Panc1 (cell line): ENCODE results near the gene TTC9B. TPM values are rescaled to one million over a fixed set of nuclear protein-coding genes. Genes with fewer than 3 reads are reported as not detected.

Source experiments
- ATAC-seq: fragments of 200-7000 bp; cut with Tn5 transposase; 2 replicates; pipeline ENCODE4 v1.9.1; 2020; ENCODE audit warnings: mild to moderate bottlenecking, moderate library complexity
- BruUV-seq: library from RNA; stranded (reverse); fragments of 400-500 nt; replicated peaks from 2 replicates; lab custom pipeline; 2021; lab: Mats Ljungman, UMichigan
- CTCF ChIA-PET: fragments of 300-600 bp; sonication (Branson Sonifier 250); formaldehyde crosslinking; loops from one replicate; lab custom pipeline; 2022; ENCODE audit warnings: antibody characterized with exemption; lab: Charles Lee
- POLR2A ChIA-PET: fragments of 300-600 bp; sonication (Branson Sonifier 250); formaldehyde crosslinking; loops from one replicate; lab custom pipeline; 2022; ENCODE audit warnings: antibody characterized with exemption; lab: Charles Lee
- DNase-seq: peaks from one replicate; pipeline ENCODE4 v3.0.0-alpha.2; 2010; ENCODE audit warnings: low read depth, low spot score
- H3K27ac ChIP-seq: 2 replicates; pipeline ENCODE4 v1.5.1; 2011; ENCODE audit warnings: mild to moderate bottlenecking, low read length, inconsistent platforms
- H3K27me3 ChIP-seq: fragments of 200-500 bp; sonication (Bioruptor generic); 2 replicates; pipeline ENCODE4 v1.6.0; 2014; ENCODE audit warnings: low read length, inconsistent platforms; ENCODE audit not compliant: control insufficient read depth, insufficient read depth
- H3K36me3 ChIP-seq: fragments of 200-500 bp; sonication (Bioruptor generic); 2 replicates; pipeline ENCODE4 v1.5.1; 2014; ENCODE audit warnings: inconsistent platforms, mild to moderate bottlenecking, low read length, moderate library complexity; ENCODE audit not compliant: control insufficient read depth, insufficient read depth
- H3K4me1 ChIP-seq: 2 replicates; pipeline ENCODE4 v1.5.1; 2011; ENCODE audit warnings: inconsistent platforms, mild to moderate bottlenecking, low read length, moderate library complexity; ENCODE audit not compliant: control insufficient read depth, insufficient read depth
- H3K4me3 ChIP-seq, 2 experiments: 2 replicates each; pipeline ENCODE4 v1.5.1; 2011 to 2012; ENCODE audit warnings: low read depth in 2 of 2, low read length in 2 of 2, mild to moderate bottlenecking in 2 of 2, inconsistent platforms in 1 of 2, moderate library complexity in 1 of 2
- H3K9me3 ChIP-seq: fragments of 200-500 bp; sonication (Bioruptor generic); 2 replicates; pipeline ENCODE4 v1.5.1; 2014; ENCODE audit warnings: low read depth, mild to moderate bottlenecking, inconsistent platforms, low read length, moderate library complexity; ENCODE audit not compliant: control insufficient read depth, insufficient read depth
- POLR2AphosphoS5 ChIP-seq: IDR thresholded peaks from 2 replicates; pipeline ENCODE4 v1.6.1; 2012; ENCODE audit warnings: mild to moderate bottlenecking, low read depth, low read length, moderate library complexity
- SIN3A ChIP-seq: IDR thresholded peaks from 2 replicates; pipeline ENCODE4 v1.6.1; 2012; ENCODE audit warnings: low read depth, mild to moderate bottlenecking, low read length, moderate library complexity, borderline replicate concordance; ENCODE audit not compliant: insufficient read depth
- TCF7L2 ChIP-seq: IDR thresholded peaks from 2 replicates; pipeline ENCODE4 v1.6.1; 2011; ENCODE audit warnings: mild to moderate bottlenecking, low read depth, low read length, inconsistent platforms
- in situ Hi-C: cut with HindIII; loops from 2 replicates; pipeline ENCODE4 v1.10.0; 2016; ENCODE audit warnings: low sequenced_read_pairs, low pct_unique_long_range_greater_than_20kb
- intact Hi-C: fragments of 100-400 bp; cut with micrococcal nuclease; formaldehyde crosslinking; loops from one replicate; pipeline ENCODE4 v1.10.0; 2022; ENCODE audit not compliant: unreplicated experiment
- total RNA-seq: library from RNA; stranded (reverse); gene quantifications from one replicate; pipeline ENCODE4 v1.2.1, GENCODE V29; 2021; ENCODE audit not compliant: unreplicated experiment
- TF ChIP-seq, protein P1 (sequence below), 2 experiments: IDR thresholded peaks; 2 replicates each; pipeline ENCODE4 v1.6.1; 2011 to 2012; ENCODE audit warnings: low read depth in 2 of 2, control low read depth in 1 of 2, low read length in 1 of 2, mild to moderate bottlenecking in 1 of 2, moderate library complexity in 1 of 2; ENCODE audit not compliant: insufficient read depth in 1 of 2
- TF ChIP-seq, protein P2 (sequence below): fragments of 450-650 bp; IDR thresholded peaks from 2 replicates; pipeline ENCODE4 v1.5.1; 2017; ENCODE audit warnings: mild to moderate bottlenecking

Gene TTC9B
- total RNA-seq, 1 experiment from 2014 or later: 2.3 TPM

DNA sequence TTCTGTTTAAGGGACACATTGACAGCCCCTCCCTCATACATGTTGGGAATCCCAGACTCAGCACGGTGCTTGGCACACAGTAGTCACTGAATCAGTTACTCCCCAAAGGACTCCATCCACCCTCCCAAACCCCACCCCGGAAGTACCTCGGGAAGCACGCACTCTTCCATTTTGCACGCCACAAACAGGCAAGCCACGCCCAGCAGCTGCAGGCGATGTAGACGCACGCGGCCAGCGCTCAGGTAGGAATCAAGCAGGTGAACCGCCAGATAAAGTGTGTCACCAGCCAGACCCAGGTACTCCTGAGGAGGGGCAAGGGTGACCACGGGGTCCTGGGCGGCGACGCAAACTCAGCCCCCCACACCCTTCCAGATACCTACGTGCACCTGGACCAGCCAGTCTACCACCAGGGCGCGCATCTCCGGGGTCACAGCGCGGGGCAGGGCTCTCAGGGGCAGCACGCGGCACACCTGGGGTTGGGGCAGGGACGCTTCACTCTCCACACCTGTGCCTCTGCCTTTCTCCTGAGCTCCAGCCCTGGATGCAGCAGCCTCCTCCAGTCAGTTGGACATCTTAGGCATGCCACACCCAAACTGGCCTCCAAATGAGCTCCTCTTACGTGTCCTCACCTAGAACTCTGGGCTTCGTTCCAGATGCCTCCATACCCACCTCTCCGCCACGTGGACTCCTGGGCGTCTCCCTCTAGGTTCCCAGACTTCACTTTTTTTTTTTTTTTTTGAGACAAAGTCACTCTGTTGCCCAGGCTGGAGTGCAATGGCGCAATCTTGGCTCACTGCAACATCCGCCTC is 6.4 kb upstream of the TTC9B start:
- BruUV-seq: no TSS peak
- DNase-seq (no peak), ATAC-seq (no peak)
- Histone ChIP-seq H3K27ac (no peak overlapping the region), H3K4me3 (no peak overlapping the region), H3K36me3 (no peaks in the 10 kb centered on the region), H3K27me3 (peaks cover 11% of the 10 kb centered on the region; the same call in 1 of the 2 replicates), H3K9me3 (peaks cover 9% of the 10 kb centered on the region; the same call in 1 of the 2 replicates), H3K4me1 (peaks cover 26% of the 10 kb centered on the region)
- intact Hi-C loops: loop anchor here (5.0 kb wide), 1 partner anchor 227 kb away; the partner anchor contains the start of gene ZNF546
- ChIA-PET CTCF (interaction anchor here (0.6 to 5.3 kb wide), 22 partner anchors 10 to 919 kb away, joined by 3 to 62 read pairs (median 4); no protein-coding TSS in a partner anchor), POLR2A (interaction anchor here (0.6 to 0.7 kb wide), 7 partner anchors 15 to 401 kb away, joined by 3 to 9 read pairs (median 6); no protein-coding TSS in a partner anchor)
- no peak for TF ChIP-seq SIN3A
- in situ Hi-C loops: loop anchor here (5.0 kb wide), 3 partner anchors 32 to 87 kb away; partner anchors contain the start of gene MAP3K10

DNA sequence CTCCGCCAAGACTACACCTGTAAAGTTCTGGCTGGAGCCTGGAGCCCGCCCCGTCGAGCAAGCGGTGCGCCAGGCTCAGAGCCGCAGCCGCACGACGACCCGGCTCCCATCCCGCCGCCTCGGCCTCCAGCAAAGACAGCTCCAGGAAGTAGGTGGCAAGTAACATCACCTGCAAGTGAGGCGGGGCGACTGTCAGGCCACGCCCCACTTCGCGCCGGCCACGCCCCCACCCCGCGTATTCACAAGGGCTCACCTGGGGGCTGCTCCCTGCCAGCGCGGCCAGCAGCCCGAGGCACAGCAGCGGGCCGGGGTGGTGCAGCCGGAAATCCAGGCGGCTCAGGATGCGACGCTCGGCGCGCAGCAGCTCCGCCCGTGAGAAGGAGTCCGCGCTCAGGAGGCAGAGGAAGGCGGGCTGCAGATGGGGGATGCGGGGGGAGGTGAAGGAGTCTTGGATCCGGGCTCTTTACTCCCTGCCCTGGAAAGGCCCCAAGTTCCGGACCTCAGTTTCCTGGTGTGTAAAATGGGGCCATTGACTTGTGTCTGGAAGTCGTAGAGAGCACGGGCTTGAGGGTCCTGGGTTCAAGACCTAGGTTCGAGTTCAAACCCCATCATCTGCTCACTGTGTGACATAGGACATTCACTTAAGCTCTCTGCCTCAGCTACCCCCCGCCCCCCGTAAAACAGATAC is 5.1 kb upstream of the TTC9B start:
- ChIA-PET CTCF (interaction anchor here (0.5 to 8.8 kb wide), 7 partner anchors 27 to 82 kb away, joined by 3 to 153 read pairs (median 3); no protein-coding TSS in a partner anchor), POLR2A (interaction anchor here (0.5 to 1.3 kb wide), 3 partner anchors 65 to 253 kb away, joined by 3 to 4 read pairs (median 3); no protein-coding TSS in a partner anchor)
- intact Hi-C loops (loop anchor here (5.0 kb wide), 1 partner anchor 226 kb away; the partner anchor contains the start of gene ZNF546), in situ Hi-C loops (no loop called here)
- Histone ChIP-seq H3K36me3 (no peaks in the 10 kb centered on the region), H3K27me3 (peaks cover 18% of the 10 kb centered on the region), H3K4me1 (peaks cover 34% of the 10 kb centered on the region), H3K9me3 (peaks cover 9% of the 10 kb centered on the region; the same call in 1 of the 2 replicates), H3K4me3 (no peak overlapping the region), H3K27ac (no peak overlapping the region)
- ATAC-seq: no peak
- BruUV-seq: no TSS peak
- DNase-seq: no peak
- TF ChIP-seq TCF7L2 (no peak), SIN3A (no peak), POLR2AphosphoS5 (no peak)
- TF ChIP-seq, protein P1, sequence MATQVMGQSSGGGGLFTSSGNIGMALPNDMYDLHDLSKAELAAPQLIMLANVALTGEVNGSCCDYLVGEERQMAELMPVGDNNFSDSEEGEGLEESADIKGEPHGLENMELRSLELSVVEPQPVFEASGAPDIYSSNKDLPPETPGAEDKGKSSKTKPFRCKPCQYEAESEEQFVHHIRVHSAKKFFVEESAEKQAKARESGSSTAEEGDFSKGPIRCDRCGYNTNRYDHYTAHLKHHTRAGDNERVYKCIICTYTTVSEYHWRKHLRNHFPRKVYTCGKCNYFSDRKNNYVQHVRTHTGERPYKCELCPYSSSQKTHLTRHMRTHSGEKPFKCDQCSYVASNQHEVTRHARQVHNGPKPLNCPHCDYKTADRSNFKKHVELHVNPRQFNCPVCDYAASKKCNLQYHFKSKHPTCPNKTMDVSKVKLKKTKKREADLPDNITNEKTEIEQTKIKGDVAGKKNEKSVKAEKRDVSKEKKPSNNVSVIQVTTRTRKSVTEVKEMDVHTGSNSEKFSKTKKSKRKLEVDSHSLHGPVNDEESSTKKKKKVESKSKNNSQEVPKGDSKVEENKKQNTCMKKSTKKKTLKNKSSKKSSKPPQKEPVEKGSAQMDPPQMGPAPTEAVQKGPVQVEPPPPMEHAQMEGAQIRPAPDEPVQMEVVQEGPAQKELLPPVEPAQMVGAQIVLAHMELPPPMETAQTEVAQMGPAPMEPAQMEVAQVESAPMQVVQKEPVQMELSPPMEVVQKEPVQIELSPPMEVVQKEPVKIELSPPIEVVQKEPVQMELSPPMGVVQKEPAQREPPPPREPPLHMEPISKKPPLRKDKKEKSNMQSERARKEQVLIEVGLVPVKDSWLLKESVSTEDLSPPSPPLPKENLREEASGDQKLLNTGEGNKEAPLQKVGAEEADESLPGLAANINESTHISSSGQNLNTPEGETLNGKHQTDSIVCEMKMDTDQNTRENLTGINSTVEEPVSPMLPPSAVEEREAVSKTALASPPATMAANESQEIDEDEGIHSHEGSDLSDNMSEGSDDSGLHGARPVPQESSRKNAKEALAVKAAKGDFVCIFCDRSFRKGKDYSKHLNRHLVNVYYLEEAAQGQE (IDR thresholded peaks at IDR 0.05; ENCODE audit: insufficient read depth in 1 of 2, low read depth in 2 of 2, low read length in 1 of 2): no peak
- TF ChIP-seq, protein P2, sequence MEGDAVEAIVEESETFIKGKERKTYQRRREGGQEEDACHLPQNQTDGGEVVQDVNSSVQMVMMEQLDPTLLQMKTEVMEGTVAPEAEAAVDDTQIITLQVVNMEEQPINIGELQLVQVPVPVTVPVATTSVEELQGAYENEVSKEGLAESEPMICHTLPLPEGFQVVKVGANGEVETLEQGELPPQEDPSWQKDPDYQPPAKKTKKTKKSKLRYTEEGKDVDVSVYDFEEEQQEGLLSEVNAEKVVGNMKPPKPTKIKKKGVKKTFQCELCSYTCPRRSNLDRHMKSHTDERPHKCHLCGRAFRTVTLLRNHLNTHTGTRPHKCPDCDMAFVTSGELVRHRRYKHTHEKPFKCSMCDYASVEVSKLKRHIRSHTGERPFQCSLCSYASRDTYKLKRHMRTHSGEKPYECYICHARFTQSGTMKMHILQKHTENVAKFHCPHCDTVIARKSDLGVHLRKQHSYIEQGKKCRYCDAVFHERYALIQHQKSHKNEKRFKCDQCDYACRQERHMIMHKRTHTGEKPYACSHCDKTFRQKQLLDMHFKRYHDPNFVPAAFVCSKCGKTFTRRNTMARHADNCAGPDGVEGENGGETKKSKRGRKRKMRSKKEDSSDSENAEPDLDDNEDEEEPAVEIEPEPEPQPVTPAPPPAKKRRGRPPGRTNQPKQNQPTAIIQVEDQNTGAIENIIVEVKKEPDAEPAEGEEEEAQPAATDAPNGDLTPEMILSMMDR: no peak
